K562 (cell line): ENCODE measurements around the gene SETD5. TPM values are rescaled to one million over a fixed set of nuclear protein-coding genes. Genes with fewer than 3 reads are reported as not detected.

Source experiments
- AFF1 ChIP-seq, 2 experiments: fragments of 450-650 bp; IDR thresholded peaks; 2 replicates each; pipeline ENCODE4 v1.6.1; 2018; ENCODE audit warnings: mild to moderate bottlenecking in 2 of 2, low read depth in 1 of 2; ENCODE audit not compliant: partially characterized antibody in 2 of 2
- CREB3L1 ChIP-seq: fragments of 450-650 bp; IDR thresholded peaks from 2 replicates; pipeline ENCODE4 v1.6.1; 2014; ENCODE audit warnings: low read depth, mild to moderate bottlenecking, moderate library complexity, borderline replicate concordance
- HIVEP1 ChIP-seq: fragments of 250-450 bp; sonication (Bioruptor Pico); IDR thresholded peaks from 2 replicates; pipeline ENCODE4 v1.4.0; 2020; ENCODE audit warnings: mild to moderate bottlenecking
- NR3C1 ChIP-seq: sonication (generic); formaldehyde crosslinking; IDR thresholded peaks from 2 replicates; pipeline ENCODE4 v1.8.1; 2022; ENCODE audit warnings: missing genetic modification reagents
- PHB ChIP-seq: fragments of 250-450 bp; sonication (Bioruptor Pico); IDR thresholded peaks from 2 replicates; pipeline ENCODE4 v1.5.0; 2021
- POLR2B ChIP-seq: fragments of 450-650 bp; IDR thresholded peaks from 2 replicates; pipeline ENCODE4 v1.6.1; 2018; ENCODE audit warnings: low read depth; ENCODE audit not compliant: partially characterized antibody
- RREB1 ChIP-seq: fragments of 250-450 bp; sonication (Bioruptor Pico); IDR thresholded peaks from 2 replicates; pipeline ENCODE4 v1.4.0; 2020
- SUPT5H ChIP-seq: fragments of 450-650 bp; IDR thresholded peaks from 2 replicates; pipeline ENCODE4 v1.6.1; 2016
- ZNF586 ChIP-seq: fragments of 450-650 bp; formaldehyde crosslinking; conservative IDR thresholded peaks from 2 replicates; pipeline ENCODE4 v1.4.0; 2020; ENCODE audit warnings: mild to moderate bottlenecking, moderate library complexity
- ZNF592 ChIP-seq: fragments of 450-650 bp; IDR thresholded peaks from 2 replicates; pipeline ENCODE4 v1.6.1; 2017; ENCODE audit warnings: antibody characterized with exemption, mild to moderate bottlenecking
- polyA plus RNA-seq, 8 experiments: library from polyadenylated mRNA; depleted of rRNA in 4 of 8; stranded (reverse) in 5 of 8; unstranded in 3 of 8; fragments of >200 nt; fragmentation: Nextera tagmentation in 2 of 8; fragmentation: Illumina TruSeq in 1 of 8; extraction: Ambion mirVana in 2 of 8; extraction: Trizol in 1 of 8; gene quantifications; 2 replicates each; pipeline versions ENCODE4 v1.2.1 to v1.2.3, GENCODE V29; 2011 to 2014; ENCODE audit warnings: inconsistent platforms in 1 of 8, missing spikeins in 1 of 8
- total RNA-seq, 7 experiments: library from RNA; depleted of rRNA in 6 of 7; stranded (reverse); fragments of >200 nt in 6 of 7; fragmentation: Illumina TruSeq in 2 of 7; extraction: Trizol in 2 of 7; gene quantifications; 2 replicates each; pipeline versions ENCODE4 v1.2.1 to v1.2.3, GENCODE V29; 2011 to 2021; ENCODE audit warnings: low replicate concordance in 1 of 7

The SETD5 gene
- total and polyA plus RNA-seq, 9 of the 15 experiments (the other 6 are each of a cell fraction or from before 2014, with no cell fraction given), result 20.8 to 135 (median 87.2) TPM

GRCh38 chr3:9397906-9398699 lies 688 bp downstream of the SETD5 start (continued):
- TF ChIP-seq AFF1 (IDR thresholded peaks at IDR 0.05; ENCODE audit: low read depth in 1 of 2, partially characterized antibody in 2 of 2) (peak in 1 of 2 experiments; percentile 37), CREB3L1 (no peak; the same call in 1 of the 2 replicates), NR3C1 (CRISPR knock-in tag) (peak; percentile 82; the same call in 1 of the 2 replicates), ZNF586 (no peak), SUPT5H (peak; percentile 60), ZNF592 (0 out of 2 replicates have a peak, but pooled peaks have one; percentile 23), HIVEP1 (CRISPR knock-in tag) (no peak), RREB1 (peak; percentile 84; the same call in 1 of the 2 replicates), PHB (CRISPR knock-in tag) (no peak), POLR2B (peak; percentile 39)
